GM20000 (cell line): ENCODE measurements around the gene SEBOX.
"Not testable (repeated sequence)": the region's sequence is repeated elsewhere in the genome, so short reads cannot be mapped to it uniquely, and the experiment has no call there.

ENCODE experiments used
- DNase-seq: peaks from one replicate; pipeline ENCODE4 v3.0.0; 2012; ENCODE audit warnings: low spot score
- CTCF ChIP-seq: IDR thresholded peaks from 2 replicates; pipeline ENCODE4 v1.5.1; 2012; ENCODE audit warnings: mild to moderate bottlenecking, control low read depth; ENCODE audit errors: extremely low read depth, missing control alignments

The SEBOX gene

GRCh38 chr17:28339431-28339830, 25.6 kb downstream of the SEBOX start:
- no peak for DNase-seq

GRCh38 chr17:28338769-28339212, 26.2 kb downstream of the SEBOX start:
- DNase-seq, result not testable (repeated sequence)

More at GRCh38 chr17:28339431-28339830, 25.6 kb downstream of the SEBOX start:
- no peak for TF ChIP-seq CTCF

GRCh38 chr17:28338056-28338768, 26.8 kb downstream of the SEBOX start:
- no peak for DNase-seq
- TF ChIP-seq CTCF, result no peak

GRCh38 chr17:28335959-28336871, 28.8 kb downstream of the SEBOX start:
- peak; percentile 20 for DNase-seq
- no peak for TF ChIP-seq CTCF

- DNase-seq, result peak; percentile 97
- TF ChIP-seq CTCF, result no peak
These were observed 29.6 kb downstream of the SEBOX start, which contains the start of the genes IFT20 and TNFAIP1 for GRCh38 chr17:28335201-28335958. IFT20 (minus strand) TSS chr17:28335472; CDS start chr17:28331985, 3,487 bp downstream. TNFAIP1 (plus strand) TSS chr17:28335761; CDS start chr17:28339522, 3,761 bp downstream.

GRCh38 chr17:28334666-28335200, 30.3 kb downstream of the SEBOX start:
- no peak for DNase-seq

More at GRCh38 chr17:28334666-28335200, 30.3 kb downstream of the SEBOX start:
- no peak for TF ChIP-seq CTCF
